Measurements from ENCODE around the gene UGT1A5. TPM values are rescaled to one million over a fixed set of nuclear protein-coding genes. Genes with fewer than 3 reads are reported as not detected.

Gene UGT1A5
- total and polyA plus RNA-seq, 2 experiments from 2014 or later, result not detected

GRCh38 chr2:233778030-233778429, 65.3 kb downstream of the UGT1A5 start, which contains the start of gene MROH2A (continued):
- TF ChIP-seq REST (IDR thresholded peaks at IDR 0.05; ENCODE audit: unreplicated experiment) (no peak), EZH2 (IDR thresholded peaks at IDR 0.05; ENCODE audit: low read depth, unreplicated experiment) (no peak), CREB1 (CRISPR knock-in tag; IDR thresholded peaks at IDR 0.05; ENCODE audit: low read depth) (no peak)

- H3K4me1 Mint-ChIP-seq, result no peaks in the 10 kb centered on the region
- Histone ChIP-seq H3K79me2 (replicated peaks; ENCODE audit: insufficient read depth) (no peaks in the 10 kb centered on the region), H3K27ac (ENCODE audit: low read depth) (no peak overlapping the region), H3K4me2 (no peak overlapping the region), H4K20me1 (replicated peaks; ENCODE audit: insufficient read depth) (no peaks in the 10 kb centered on the region), H3K36me3 (ENCODE audit: insufficient read depth) (no peaks in the 10 kb centered on the region), H3K4me3 (no peak overlapping the region), H3K9me2 (ENCODE audit: insufficient read depth) (0 out of 2 replicates have a peak, but pooled peaks cover 4% of the 10 kb centered on the region), H3K4me1 (ENCODE audit: insufficient read depth) (no peaks in the 10 kb centered on the region), H3F3A (replicated peaks; ENCODE audit: low read depth) (no peaks in the 10 kb centered on the region), H3K27me3 (ENCODE audit: insufficient read depth) (no peaks in the 10 kb centered on the region), H2AFZ (no peak overlapping the region)
- ATAC-seq (no peak), DNase-seq (ENCODE audit: low spot score) (no peak)
- H3K9me3 Mint-ChIP-seq, result peaks cover 26% of the 10 kb centered on the region
- H3K36me3 Mint-ChIP-seq (ENCODE audit: low read depth), result peaks cover 4% of the 10 kb centered on the region; the same call in 2 of the 3 replicates
- H3K27ac Mint-ChIP-seq, result no peak overlapping the region
- H3K27me3 Mint-ChIP-seq (ENCODE audit: insufficient read depth, low read depth, poor library complexity), result no peaks in the 10 kb centered on the region
- no peak overlapping the region for H3K4me3 Mint-ChIP-seq
- no peak for TF ChIP-seq EZH2phosphoT487 (IDR thresholded peaks at IDR 0.05; ENCODE audit: unreplicated experiment)
- no peak for TF ChIP-seq EZH2 (IDR thresholded peaks at IDR 0.05; ENCODE audit: low read depth, unreplicated experiment)
- TF ChIP-seq REST (IDR thresholded peaks at IDR 0.05; ENCODE audit: unreplicated experiment), result no peak
- no peak for TF ChIP-seq ETS1 (IDR thresholded peaks at IDR 0.05)
- no peak for TF ChIP-seq ZNF114 (CRISPR knock-in tag; IDR thresholded peaks at IDR 0.05)
- TF ChIP-seq ZNF331 (CRISPR knock-in tag; IDR thresholded peaks at IDR 0.05; ENCODE audit: low read depth), result no peak
- no peak for TF ChIP-seq CREB1 (CRISPR knock-in tag; IDR thresholded peaks at IDR 0.05; ENCODE audit: low read depth)
- no peak for TF ChIP-seq JUNB (IDR thresholded peaks at IDR 0.05; ENCODE audit: unreplicated experiment)
- TF ChIP-seq POLR2AphosphoS5 (IDR thresholded peaks at IDR 0.05; ENCODE audit: low read depth), result no peak
- no peak for TF ChIP-seq NANOG (IDR thresholded peaks at IDR 0.05; ENCODE audit: borderline replicate concordance)
- no peak for TF ChIP-seq STAT1 (IDR thresholded peaks at IDR 0.05; ENCODE audit: unreplicated experiment)
- TF ChIP-seq CTCF (conservative IDR thresholded peaks at IDR 0.05; ENCODE audit: low read depth in 2 of 2), result no peak
Measured at GRCh38 chr2:233779722-233780121, 67.0 kb downstream of the UGT1A5 start.

All from GM23338 (cell line).